ENCODE data around the gene BCL2L2. TPM values are rescaled to one million over a fixed set of nuclear protein-coding genes. Genes with fewer than 3 reads are reported as not detected.
A peak's percentile ranks its signal among the peaks of the same experiment; 100 is the strongest.
"Not testable (repeated sequence)": the region's sequence is repeated elsewhere in the genome, so short reads cannot be mapped to it uniquely, and the experiment has no call there.

The BCL2L2 gene
- 12.6 and 23.5 TPM in 2 replicates for total RNA-seq

- DNase-seq (ENCODE audit: extremely low read depth, low read depth, low spot score) = no peak
Measured at GRCh38 chr14:23306412-23307145, at the start of gene BCL2L2. Gene BCL2L2 (plus strand): TSS chr14:23306833. CDS start chr14:23307768, 935 bp downstream.

GRCh38 chr14:23258256-23258655 lies 48.4 kb upstream of the BCL2L2 start:
- DNase-seq (ENCODE audit: extremely low read depth, low read depth, low spot score) = no peak

- no peak for DNase-seq (ENCODE audit: extremely low read depth, low read depth, low spot score)
Measured at GRCh38 chr14:23259426-23259825, 47.2 kb upstream of the BCL2L2 start.

- not testable (repeated sequence) for DNase-seq (ENCODE audit: extremely low read depth, low read depth, low spot score)
Measured at GRCh38 chr14:23260849-23261248, 45.8 kb upstream of the BCL2L2 start.

GRCh38 chr14:23269193-23269592 lies 37.4 kb upstream of the BCL2L2 start:
- no peak for DNase-seq (ENCODE audit: extremely low read depth, low read depth, low spot score)

- no peak for DNase-seq (ENCODE audit: extremely low read depth, low read depth, low spot score)
Measured at GRCh38 chr14:23275412-23275811, 31.2 kb upstream of the BCL2L2 start.

GRCh38 chr14:23277189-23277588 lies 29.4 kb upstream of the BCL2L2 start:
- no peak for DNase-seq (ENCODE audit: extremely low read depth, low read depth, low spot score)

GRCh38 chr14:23277928-23278327 lies 28.7 kb upstream of the BCL2L2 start:
- not testable (repeated sequence) for DNase-seq (ENCODE audit: extremely low read depth, low read depth, low spot score)

- no peak for DNase-seq (ENCODE audit: extremely low read depth, low read depth, low spot score)
Measured at GRCh38 chr14:23281247-23281646, 25.4 kb upstream of the BCL2L2 start.

GRCh38 chr14:23284654-23285529 lies 21.7 kb upstream of the BCL2L2 start:
- DNase-seq (ENCODE audit: extremely low read depth, low read depth, low spot score) = no peak

- no peak for DNase-seq (ENCODE audit: extremely low read depth, low read depth, low spot score)
Measured at GRCh38 chr14:23285530-23286019, 21.1 kb upstream of the BCL2L2 start.

GRCh38 chr14:23286020-23286901 lies 20.4 kb upstream of the BCL2L2 start, which contains the start of gene HOMEZ:
Gene HOMEZ (minus strand): TSS chr14:23286132. CDS start chr14:23285952, 180 bp downstream.
- peak; percentile 73 for DNase-seq (ENCODE audit: extremely low read depth, low read depth, low spot score)

GRCh38 chr14:23286902-23287479 lies 19.6 kb upstream of the BCL2L2 start:
- no peak for DNase-seq (ENCODE audit: extremely low read depth, low read depth, low spot score)

GRCh38 chr14:23294734-23295561 lies 11.7 kb upstream of the BCL2L2 start:
- no peak for DNase-seq (ENCODE audit: extremely low read depth, low read depth, low spot score)

- DNase-seq (ENCODE audit: extremely low read depth, low read depth, low spot score) = no peak
Measured at GRCh38 chr14:23296012-23296777, 10.4 kb upstream of the BCL2L2 start.

GRCh38 chr14:23297096-23297495 lies 9.5 kb upstream of the BCL2L2 start:
- DNase-seq (ENCODE audit: extremely low read depth, low read depth, low spot score) = no peak

GRCh38 chr14:23297611-23298277 lies 8.9 kb upstream of the BCL2L2 start:
- DNase-seq (ENCODE audit: extremely low read depth, low read depth, low spot score) = no peak

Data from glomerular endothelial cell (primary cell).